HG03108 (cell line): ENCODE results near the gene KRTAP10-9.
"Not testable (repeated sequence)": the region's sequence is repeated elsewhere in the genome, so short reads cannot be mapped to it uniquely, and the experiment has no call there.

Experiments
- ATAC-seq: cut with Tn5 transposase; IDR thresholded peaks from one replicate; pipeline ENCODE4 v1.9.1; 2021; ENCODE audit warnings: moderate library complexity; ENCODE audit not compliant: unreplicated experiment

The KRTAP10-9 gene

GRCh38 chr21:44658913-44659595 is 32.2 kb downstream of the KRTAP10-9 start:
- no peak for ATAC-seq

DNA sequence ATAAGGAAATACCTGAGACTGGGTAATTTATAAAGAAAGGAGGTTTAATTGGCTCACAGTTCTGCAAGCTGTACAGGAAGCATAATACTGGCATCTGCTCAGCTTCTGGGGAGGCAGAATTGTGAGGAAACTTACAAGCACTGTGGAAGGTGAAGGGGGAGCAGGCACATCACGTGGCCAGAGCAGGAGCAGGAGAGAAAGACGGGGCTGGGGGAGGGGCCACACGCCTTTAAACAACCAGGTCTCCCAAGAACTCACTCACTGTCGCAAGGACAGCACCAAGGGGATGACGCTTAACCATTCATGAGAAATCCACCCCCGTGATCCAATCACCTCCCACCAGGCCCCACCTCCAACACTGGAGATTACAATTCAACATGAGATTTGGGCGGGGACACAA is 34.7 kb downstream of the KRTAP10-9 start:
- not testable (repeated sequence) for ATAC-seq

- ATAC-seq: no peak
Measured at GRCh38 chr21:44664691-44665090, 37.8 kb downstream of the KRTAP10-9 start.

DNA sequence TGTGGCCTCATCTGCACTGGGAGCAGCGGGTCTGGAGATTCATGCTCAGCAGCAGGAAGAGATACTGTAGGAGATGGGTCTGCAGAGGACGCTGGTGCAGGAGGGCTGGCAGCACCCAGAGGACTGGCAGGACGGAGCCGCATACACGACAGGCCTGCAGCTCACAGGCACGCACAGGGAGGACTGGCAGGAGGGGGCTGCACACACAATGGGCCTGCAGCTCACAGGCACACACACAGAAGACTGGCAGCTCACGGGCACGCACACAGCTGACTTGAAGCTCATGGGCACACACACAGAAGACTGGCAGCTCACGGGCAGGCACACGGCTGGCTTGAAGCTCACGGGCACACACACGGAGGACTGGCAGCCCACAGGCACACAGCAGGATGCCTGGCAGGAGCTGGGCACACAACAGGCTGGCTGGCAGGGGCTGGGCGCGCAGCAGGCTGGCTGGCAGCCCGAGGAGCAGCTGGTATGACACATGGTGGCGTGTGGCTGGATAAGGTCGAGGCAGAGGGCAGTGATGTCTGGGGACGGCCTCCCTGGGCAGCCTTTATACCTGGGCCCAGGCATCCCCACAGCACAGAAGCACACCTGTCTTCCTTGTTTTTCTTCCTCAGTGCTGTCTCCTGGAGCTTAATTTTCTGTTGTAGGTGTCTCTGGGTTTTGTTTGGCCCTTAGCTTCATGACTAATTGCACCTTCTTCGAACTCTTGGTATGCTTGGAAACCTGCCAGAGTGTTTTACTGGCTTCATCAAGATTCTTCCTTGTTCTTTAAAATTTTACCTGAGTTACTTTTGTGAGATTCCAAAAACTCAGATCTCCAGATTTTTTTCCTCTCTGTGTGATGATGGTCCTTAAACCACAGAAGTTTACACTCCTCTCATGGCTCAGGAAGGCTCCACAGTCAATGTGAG is 39.8 kb downstream of the KRTAP10-9 start, which contains the start of gene KRTAP12-2:
TSS of gene KRTAP12-2 (minus strand) at position 527 of the 920 bp plus-strand sequence. CDS start at position 486, 41 bp downstream.
- ATAC-seq: no peak

DNA sequence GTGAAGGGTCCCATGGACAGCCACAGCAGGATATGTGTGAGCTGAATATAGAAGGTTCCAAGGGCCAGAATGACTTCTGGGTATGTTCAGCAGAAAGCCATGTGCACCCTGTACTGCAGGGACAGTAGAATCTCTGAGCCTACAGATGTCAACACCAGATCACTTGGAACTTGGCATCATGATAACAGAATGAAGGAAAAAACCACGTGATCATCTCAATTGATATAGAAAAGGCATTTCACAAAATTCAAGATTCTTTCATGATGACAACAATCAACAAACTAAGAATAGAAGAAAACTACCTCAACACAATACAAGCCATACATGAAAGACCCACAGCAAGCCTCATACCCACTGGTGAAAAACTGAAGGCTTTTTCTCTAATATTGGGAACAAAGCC is 40.7 kb downstream of the KRTAP10-9 start:
- ATAC-seq: no peak

DNA sequence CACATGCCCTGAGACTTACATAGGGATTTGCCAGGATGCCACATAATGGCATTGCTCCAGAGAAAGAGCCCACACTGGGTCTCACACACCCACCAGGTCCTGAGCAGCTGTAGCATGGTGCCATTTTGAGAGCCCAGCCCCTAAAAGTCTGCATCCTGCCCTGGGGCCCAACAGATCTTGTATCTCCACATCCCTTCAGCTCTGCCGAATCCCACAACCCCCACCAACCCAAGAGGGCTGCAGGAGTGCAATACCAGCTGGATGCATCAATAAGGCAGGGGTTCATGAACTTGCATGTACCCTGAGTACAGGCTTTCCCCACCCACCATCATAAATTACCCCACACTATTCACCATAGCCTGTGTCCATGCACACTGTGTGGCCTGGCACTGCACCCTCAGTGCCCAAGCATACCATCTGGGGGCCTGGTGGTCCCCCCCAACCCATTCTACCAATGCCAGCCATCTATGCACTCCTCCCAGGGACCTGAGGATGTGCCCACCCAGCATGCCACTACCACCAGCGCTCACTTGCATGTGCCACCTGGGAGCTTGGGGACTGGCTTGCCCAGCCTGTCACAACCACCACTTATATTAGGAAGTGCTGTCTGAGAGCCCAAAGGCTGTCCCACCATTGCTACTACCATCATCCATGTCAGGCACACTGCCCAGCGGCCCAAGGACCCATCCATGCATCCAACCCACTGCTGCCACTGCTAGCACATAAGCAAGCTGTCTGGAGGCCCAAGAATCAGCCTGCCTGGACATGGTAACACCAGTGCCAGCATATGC is 43.9 kb downstream of the KRTAP10-9 start:
- ATAC-seq: no peak

GRCh38 chr21:44671911-44672310 is 45.0 kb downstream of the KRTAP10-9 start:
- ATAC-seq: no peak

DNA sequence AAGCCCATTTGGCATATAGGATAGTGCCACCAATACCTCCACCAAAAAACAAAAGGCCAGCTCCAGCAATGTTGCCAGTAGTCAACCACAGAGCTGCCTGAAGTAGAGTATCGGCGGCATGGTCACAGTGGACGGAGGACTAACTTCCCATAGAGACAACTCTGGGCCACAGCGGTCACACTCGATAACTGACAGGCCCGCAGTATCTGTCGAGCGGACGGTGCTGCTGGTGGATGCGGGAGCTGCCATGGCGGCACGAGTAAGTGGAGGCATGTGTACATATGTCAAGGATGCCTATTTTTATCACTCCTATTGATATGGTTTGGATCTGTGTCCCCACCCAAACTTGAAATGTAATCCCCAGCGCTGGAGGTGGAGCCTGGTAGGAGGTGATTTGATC is 51.0 kb downstream of the KRTAP10-9 start:
- no peak for ATAC-seq
